ENCODE measurements around the gene CHMP1B. TPM values are rescaled to one million over a fixed set of nuclear protein-coding genes. Genes with fewer than 3 reads are reported as not detected.

Gene CHMP1B
- total RNA-seq, 4 donors from 2014 or later = 42.0 to 58.6 (median 49.7) TPM

GRCh38 chr18:11821643-11822237 lies 29.5 kb upstream of the CHMP1B start:
- Histone ChIP-seq H3K4me3 (no peak overlapping the region), H3K27ac (replicated peaks in 1 of 4) (no peak overlapping the region), H3K4me1 (no peaks in the 10 kb centered on the region), H3K36me3 (no peaks in the 10 kb centered on the region), H3K27me3 (no peaks in the 10 kb centered on the region), H3K9me3 (peaks cover 0 to 5% (median 1%) of the 10 kb centered on the region in 4 donors)
- intact Hi-C loops (cut with DNase I) = no loop called here
- DNase-seq (ENCODE audit: extremely low spot score) = no peak
- 92% methylated on average over 9 of the region's 40 CpGs for WGBS
- no peak for TF ChIP-seq POLR2A (IDR thresholded peaks at IDR 0.05; ENCODE audit: low read depth)
- TF ChIP-seq POLR2AphosphoS5 (IDR thresholded peaks at IDR 0.05) = no peak

GRCh38 chr18:11823545-11823944 lies 27.7 kb upstream of the CHMP1B start:
- Histone ChIP-seq H3K9me3 (peaks cover 0 to 5% (median 1%) of the 10 kb centered on the region in 4 donors), H3K27ac (replicated peaks in 1 of 4) (no peak overlapping the region), H3K4me3 (no peak overlapping the region), H3K27me3 (no peaks in the 10 kb centered on the region), H3K4me1 (no peaks in the 10 kb centered on the region), H3K36me3 (no peaks in the 10 kb centered on the region)
- no peak for DNase-seq (ENCODE audit: extremely low spot score)
- WGBS = 68% methylated on average over 5 of the region's 5 CpGs
- no peak for TF ChIP-seq CTCF (IDR thresholded peaks at IDR 0.05)
- no peak for TF ChIP-seq EP300 (IDR thresholded peaks at IDR 0.05)
- TF ChIP-seq POLR2AphosphoS5 (IDR thresholded peaks at IDR 0.05) = no peak
- no peak for TF ChIP-seq POLR2A (IDR thresholded peaks at IDR 0.05; ENCODE audit: low read depth)
- intact Hi-C loops (cut with DNase I) = no loop called here

GRCh38 chr18:11826836-11827235 lies 24.4 kb upstream of the CHMP1B start:
- no peaks in the 10 kb centered on the region for H3K27me3 ChIP-seq
- no peak for DNase-seq (ENCODE audit: extremely low spot score)
- H3K4me1 ChIP-seq = no peaks in the 10 kb centered on the region
- no peaks in the 10 kb centered on the region for H3K36me3 ChIP-seq
- TF ChIP-seq POLR2AphosphoS5 (IDR thresholded peaks at IDR 0.05) = no peak
- no peak for TF ChIP-seq EP300 (IDR thresholded peaks at IDR 0.05)
- TF ChIP-seq POLR2A (IDR thresholded peaks at IDR 0.05; ENCODE audit: low read depth) = no peak
- TF ChIP-seq CTCF (IDR thresholded peaks at IDR 0.05) = no peak
- H3K27ac ChIP-seq (replicated peaks in 1 of 4) = no peak overlapping the region
- WGBS = 87% methylated on average over 12 of the region's 12 CpGs
- H3K4me3 ChIP-seq = no peak overlapping the region
- intact Hi-C loops (cut with DNase I) = no loop called here
- no peaks in the 10 kb centered on the region for H3K9me3 ChIP-seq

- peak; percentile 68 for DNase-seq (ENCODE audit: extremely low spot score)
- intact Hi-C loops (cut with DNase I) = no loop called here
- Histone ChIP-seq H3K27me3 (no peaks in the 10 kb centered on the region), H3K27ac (replicated peaks in 1 of 4) (no peak overlapping the region), H3K4me1 (no peaks in the 10 kb centered on the region), H3K9me3 (no peaks in the 10 kb centered on the region), H3K36me3 (no peaks in the 10 kb centered on the region), H3K4me3 (no peak overlapping the region)
- no peak for TF ChIP-seq CTCF (IDR thresholded peaks at IDR 0.05)
- TF ChIP-seq POLR2A (IDR thresholded peaks at IDR 0.05; ENCODE audit: low read depth) = no peak
- TF ChIP-seq POLR2AphosphoS5 (IDR thresholded peaks at IDR 0.05) = no peak
- TF ChIP-seq EP300 (IDR thresholded peaks at IDR 0.05) = no peak
- 70% methylated on average over 6 of the region's 6 CpGs for WGBS
Measured at GRCh38 chr18:11828786-11829432, 22.3 kb upstream of the CHMP1B start.

- Histone ChIP-seq H3K4me1 (no peaks in the 10 kb centered on the region), H3K9me3 (no peaks in the 10 kb centered on the region), H3K27ac (replicated peaks in 1 of 4) (no peak overlapping the region), H3K4me3 (no peak overlapping the region), H3K36me3 (no peaks in the 10 kb centered on the region), H3K27me3 (no peaks in the 10 kb centered on the region)
- no peak for DNase-seq (ENCODE audit: extremely low spot score)
- TF ChIP-seq POLR2AphosphoS5 (IDR thresholded peaks at IDR 0.05) (no peak), EP300 (IDR thresholded peaks at IDR 0.05) (no peak), CTCF (IDR thresholded peaks at IDR 0.05) (no peak), POLR2A (IDR thresholded peaks at IDR 0.05; ENCODE audit: low read depth) (no peak)
- WGBS = 97% methylated on average over 4 of the region's 4 CpGs
- intact Hi-C loops (cut with DNase I) = no loop called here
Measured at GRCh38 chr18:11830585-11830984, 20.6 kb upstream of the CHMP1B start.

All from esophagus muscularis mucosa (tissue), 4 donors.